Calu3 (cell line): ENCODE measurements around the gene NTM. TPM values are rescaled to one million over a fixed set of nuclear protein-coding genes. Genes with fewer than 3 reads are reported as not detected.

Source experiments
- BruUV-seq: library from RNA; stranded (reverse); fragments of 400-500 nt; replicated peaks from 2 replicates; lab custom pipeline; 2021; lab: Mats Ljungman, UMichigan
- CTCF ChIA-PET: fragments of 300-600 bp; sonication (Branson Sonifier 250); formaldehyde crosslinking; loops from one replicate; lab custom pipeline; 2022; ENCODE audit warnings: antibody characterized with exemption; lab: Charles Lee
- DNase-seq: peaks from one replicate; pipeline ENCODE4 v3.0.0; 2022
- H3K27ac Mint-ChIP-seq: one replicate; pipeline ENCODE4 v1.8.0; 2022; ENCODE audit warnings: mixed read lengths; ENCODE audit not compliant: unreplicated experiment
- H3K27me3 Mint-ChIP-seq: one replicate; pipeline ENCODE4 v1.8.0; 2022; ENCODE audit warnings: mixed read lengths; ENCODE audit not compliant: unreplicated experiment
- H3K36me3 Mint-ChIP-seq: one replicate; pipeline ENCODE4 v1.8.0; 2022; ENCODE audit warnings: mild to moderate bottlenecking, moderate library complexity, mixed read lengths; ENCODE audit not compliant: insufficient read depth, unreplicated experiment
- H3K4me1 Mint-ChIP-seq: one replicate; pipeline ENCODE4 v1.8.0; 2022; ENCODE audit warnings: mild to moderate bottlenecking, low read depth, mixed read lengths; ENCODE audit not compliant: unreplicated experiment
- H3K4me3 Mint-ChIP-seq: one replicate; pipeline ENCODE4 v1.8.0; 2022; ENCODE audit warnings: mild to moderate bottlenecking, low read depth, moderate library complexity, mixed read lengths; ENCODE audit not compliant: unreplicated experiment
- H3K9me3 Mint-ChIP-seq: one replicate; pipeline ENCODE4 v1.8.0; 2022; ENCODE audit warnings: low read depth, mixed read lengths; ENCODE audit not compliant: unreplicated experiment
- CTCF ChIP-seq: fragments of 200-600 bp; IDR thresholded peaks from one replicate; pipeline ENCODE4 v1.8.0; 2022; ENCODE audit warnings: antibody characterized with exemption; ENCODE audit not compliant: unreplicated experiment
- intact Hi-C: fragments of 100-400 bp; cut with micrococcal nuclease; formaldehyde crosslinking; loops from one replicate; pipeline ENCODE4 v1.10.0; 2022; ENCODE audit not compliant: unreplicated experiment
- total RNA-seq: library from RNA; stranded (reverse); gene quantifications from 2 replicates; pipeline ENCODE4 v1.2.3, GENCODE V29; 2022

NTM gene
- total RNA-seq, 1 experiment from 2014 or later = not detected

- Mint-ChIP-seq H3K36me3 (no peaks in the 10 kb centered on the region), H3K27ac (no peak overlapping the region), H3K4me1 (no peaks in the 10 kb centered on the region), H3K27me3 (no peaks in the 10 kb centered on the region), H3K9me3 (peaks cover 3% of the 10 kb centered on the region), H3K4me3 (no peak overlapping the region)
- no peak for DNase-seq
- CTCF ChIA-PET = no interaction called here
- no TSS peak for BruUV-seq
- no peak for TF ChIP-seq CTCF
- intact Hi-C loops = no loop called here
Measured at GRCh38 chr11:132134322-132134721, 763.9 kb downstream of the NTM start.

GRCh38 chr11:132137289-132137980 lies 767.0 kb downstream of the NTM start:
- no peak for DNase-seq
- no peaks in the 10 kb centered on the region for H3K36me3 Mint-ChIP-seq
- no peak for TF ChIP-seq CTCF
- CTCF ChIA-PET = no interaction called here
- no peaks in the 10 kb centered on the region for H3K4me1 Mint-ChIP-seq
- intact Hi-C loops = no loop called here
- no peaks in the 10 kb centered on the region for H3K9me3 Mint-ChIP-seq
- no TSS peak for BruUV-seq
- no peaks in the 10 kb centered on the region for H3K27me3 Mint-ChIP-seq
- H3K4me3 Mint-ChIP-seq = no peak overlapping the region
- no peak overlapping the region for H3K27ac Mint-ChIP-seq

- no peaks in the 10 kb centered on the region for H3K27me3 Mint-ChIP-seq
- no peaks in the 10 kb centered on the region for H3K9me3 Mint-ChIP-seq
- no peak for DNase-seq
- no peaks in the 10 kb centered on the region for H3K4me1 Mint-ChIP-seq
- intact Hi-C loops = no loop called here
- no peak overlapping the region for H3K27ac Mint-ChIP-seq
- CTCF ChIA-PET = no interaction called here
- no peak for TF ChIP-seq CTCF
- BruUV-seq = no TSS peak
- H3K4me3 Mint-ChIP-seq = no peak overlapping the region
- no peaks in the 10 kb centered on the region for H3K36me3 Mint-ChIP-seq
Measured at GRCh38 chr11:132137981-132138313, 767.5 kb downstream of the NTM start.

- CTCF ChIA-PET = no interaction called here
- Mint-ChIP-seq H3K9me3 (no peaks in the 10 kb centered on the region), H3K27ac (no peak overlapping the region), H3K4me1 (no peaks in the 10 kb centered on the region), H3K4me3 (no peak overlapping the region), H3K36me3 (no peaks in the 10 kb centered on the region), H3K27me3 (no peaks in the 10 kb centered on the region)
- no TSS peak for BruUV-seq
- TF ChIP-seq CTCF = no peak
- DNase-seq = no peak
- intact Hi-C loops = no loop called here
Measured at GRCh38 chr11:132139181-132139580, 768.8 kb downstream of the NTM start.
